WERI-Rb-1 (cell line): ENCODE results near the gene GBX1.

Experiments used
- DNase-seq: peaks from one replicate; pipeline ENCODE4 v3.0.0-alpha.2; 2020
- H3K27ac ChIP-seq: fragments of 250-450 bp; sonication (Bioruptor Pico); 2 replicates; pipeline ENCODE4 v1.5.1; 2020; ENCODE audit warnings: mild to moderate bottlenecking, moderate library complexity
- H3K27me3 ChIP-seq: fragments of 250-450 bp; sonication (Bioruptor Pico); 2 replicates; pipeline ENCODE4 v1.5.1; 2021; ENCODE audit warnings: mild to moderate bottlenecking, low read depth, moderate library complexity; ENCODE audit not compliant: insufficient read depth, severe bottlenecking
- H3K36me3 ChIP-seq: fragments of 250-450 bp; sonication (Bioruptor Pico); 2 replicates; pipeline ENCODE4 v1.5.1; 2020; ENCODE audit warnings: mild to moderate bottlenecking, moderate library complexity
- H3K4me3 ChIP-seq: 2 replicates; pipeline ENCODE4 v1.5.1; 2011; ENCODE audit warnings: low read depth, mild to moderate bottlenecking, control low read depth, low read length
- H3K9me3 ChIP-seq: fragments of 250-450 bp; sonication (Bioruptor Pico); 2 replicates; pipeline ENCODE4 v1.5.1; 2021; ENCODE audit warnings: mild to moderate bottlenecking, moderate library complexity; ENCODE audit not compliant: severe bottlenecking
- TF ChIP-seq, protein P1 (sequence below): IDR thresholded peaks from 2 replicates; pipeline ENCODE4 v1.5.1; 2011; ENCODE audit warnings: low read depth, mild to moderate bottlenecking, control low read depth, inconsistent platforms, low read length

GBX1 gene

DNA sequence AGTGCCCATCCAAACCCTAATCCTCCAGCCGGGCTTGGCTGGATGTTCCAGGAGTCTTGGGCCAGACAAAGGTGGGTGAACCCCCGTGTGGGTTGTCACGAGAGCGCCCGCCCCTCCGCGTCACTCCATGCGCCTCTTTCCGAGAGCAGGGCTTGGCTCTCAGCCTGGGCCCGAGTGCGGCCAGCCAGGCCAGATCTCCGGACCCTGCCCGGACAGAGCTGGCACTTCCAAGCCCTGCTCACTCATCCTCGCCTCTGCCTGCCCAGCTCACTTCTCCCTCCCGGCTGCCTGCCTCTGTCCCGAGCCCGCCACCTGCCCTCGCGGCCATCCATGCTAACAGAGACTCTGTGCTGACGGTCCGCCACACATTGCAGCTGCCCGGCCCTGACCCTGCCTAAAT lies 46.6 kb downstream of the GBX1 start:
- H3K9me3 ChIP-seq, result no peaks in the 10 kb centered on the region
- no peak for DNase-seq
- no peak overlapping the region for H3K27ac ChIP-seq
- TF ChIP-seq, protein P1, sequence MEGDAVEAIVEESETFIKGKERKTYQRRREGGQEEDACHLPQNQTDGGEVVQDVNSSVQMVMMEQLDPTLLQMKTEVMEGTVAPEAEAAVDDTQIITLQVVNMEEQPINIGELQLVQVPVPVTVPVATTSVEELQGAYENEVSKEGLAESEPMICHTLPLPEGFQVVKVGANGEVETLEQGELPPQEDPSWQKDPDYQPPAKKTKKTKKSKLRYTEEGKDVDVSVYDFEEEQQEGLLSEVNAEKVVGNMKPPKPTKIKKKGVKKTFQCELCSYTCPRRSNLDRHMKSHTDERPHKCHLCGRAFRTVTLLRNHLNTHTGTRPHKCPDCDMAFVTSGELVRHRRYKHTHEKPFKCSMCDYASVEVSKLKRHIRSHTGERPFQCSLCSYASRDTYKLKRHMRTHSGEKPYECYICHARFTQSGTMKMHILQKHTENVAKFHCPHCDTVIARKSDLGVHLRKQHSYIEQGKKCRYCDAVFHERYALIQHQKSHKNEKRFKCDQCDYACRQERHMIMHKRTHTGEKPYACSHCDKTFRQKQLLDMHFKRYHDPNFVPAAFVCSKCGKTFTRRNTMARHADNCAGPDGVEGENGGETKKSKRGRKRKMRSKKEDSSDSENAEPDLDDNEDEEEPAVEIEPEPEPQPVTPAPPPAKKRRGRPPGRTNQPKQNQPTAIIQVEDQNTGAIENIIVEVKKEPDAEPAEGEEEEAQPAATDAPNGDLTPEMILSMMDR, result no peak
- peaks cover 76% of the 10 kb centered on the region for H3K36me3 ChIP-seq
- no peak overlapping the region for H3K4me3 ChIP-seq
- no peaks in the 10 kb centered on the region for H3K27me3 ChIP-seq

DNA sequence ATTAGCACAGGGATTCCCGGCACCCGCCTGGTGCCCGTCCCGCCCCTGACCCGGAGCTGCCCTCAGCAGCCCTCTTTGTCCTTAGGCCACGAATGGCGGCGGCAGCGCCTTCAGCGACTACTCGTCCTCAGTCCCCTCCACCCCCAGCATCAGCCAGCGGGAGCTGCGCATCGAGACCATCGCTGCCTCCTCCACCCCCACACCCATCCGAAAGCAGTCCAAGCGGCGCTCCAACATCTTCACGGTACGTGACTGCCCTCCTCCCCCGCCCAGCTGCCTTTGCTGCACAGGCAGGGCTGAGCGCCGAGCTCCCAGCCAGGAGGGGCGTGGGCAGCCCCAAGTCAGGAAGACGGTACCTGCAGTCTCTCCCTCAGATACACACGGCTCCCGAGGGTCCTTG lies 47.6 kb downstream of the GBX1 start:
- DNase-seq, result no peak
- H3K9me3 ChIP-seq, result no peaks in the 10 kb centered on the region
- no peaks in the 10 kb centered on the region for H3K27me3 ChIP-seq
- no peak overlapping the region for H3K27ac ChIP-seq
- no peak overlapping the region for H3K4me3 ChIP-seq
- TF ChIP-seq, protein P1, result no peak
- H3K36me3 ChIP-seq, result peaks cover 69% of the 10 kb centered on the region

DNA sequence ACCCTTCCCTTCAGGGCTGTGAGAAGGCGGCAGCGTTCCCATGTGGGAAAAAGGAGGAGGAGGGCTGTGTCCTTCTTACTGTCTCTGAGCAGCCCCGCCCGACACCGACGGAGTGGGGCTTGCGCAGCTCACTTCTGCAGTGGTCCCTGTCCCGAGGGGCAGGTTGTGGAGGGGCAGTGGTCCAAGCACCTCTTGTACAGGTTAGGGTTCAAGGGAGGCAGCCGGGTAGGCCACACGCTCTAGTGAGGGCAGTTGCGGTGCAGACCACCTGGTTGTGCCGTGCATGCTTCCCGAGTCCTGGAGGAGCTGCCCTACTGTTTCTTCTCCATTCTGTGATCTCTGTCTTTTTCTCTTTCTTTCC lies 48.5 kb downstream of the GBX1 start:
- Histone ChIP-seq H3K27me3 (no peaks in the 10 kb centered on the region), H3K9me3 (no peaks in the 10 kb centered on the region), H3K36me3 (peaks cover 63% of the 10 kb centered on the region), H3K4me3 (no peak overlapping the region), H3K27ac (no peak overlapping the region)
- TF ChIP-seq, protein P1, result no peak
- no peak for DNase-seq

DNA sequence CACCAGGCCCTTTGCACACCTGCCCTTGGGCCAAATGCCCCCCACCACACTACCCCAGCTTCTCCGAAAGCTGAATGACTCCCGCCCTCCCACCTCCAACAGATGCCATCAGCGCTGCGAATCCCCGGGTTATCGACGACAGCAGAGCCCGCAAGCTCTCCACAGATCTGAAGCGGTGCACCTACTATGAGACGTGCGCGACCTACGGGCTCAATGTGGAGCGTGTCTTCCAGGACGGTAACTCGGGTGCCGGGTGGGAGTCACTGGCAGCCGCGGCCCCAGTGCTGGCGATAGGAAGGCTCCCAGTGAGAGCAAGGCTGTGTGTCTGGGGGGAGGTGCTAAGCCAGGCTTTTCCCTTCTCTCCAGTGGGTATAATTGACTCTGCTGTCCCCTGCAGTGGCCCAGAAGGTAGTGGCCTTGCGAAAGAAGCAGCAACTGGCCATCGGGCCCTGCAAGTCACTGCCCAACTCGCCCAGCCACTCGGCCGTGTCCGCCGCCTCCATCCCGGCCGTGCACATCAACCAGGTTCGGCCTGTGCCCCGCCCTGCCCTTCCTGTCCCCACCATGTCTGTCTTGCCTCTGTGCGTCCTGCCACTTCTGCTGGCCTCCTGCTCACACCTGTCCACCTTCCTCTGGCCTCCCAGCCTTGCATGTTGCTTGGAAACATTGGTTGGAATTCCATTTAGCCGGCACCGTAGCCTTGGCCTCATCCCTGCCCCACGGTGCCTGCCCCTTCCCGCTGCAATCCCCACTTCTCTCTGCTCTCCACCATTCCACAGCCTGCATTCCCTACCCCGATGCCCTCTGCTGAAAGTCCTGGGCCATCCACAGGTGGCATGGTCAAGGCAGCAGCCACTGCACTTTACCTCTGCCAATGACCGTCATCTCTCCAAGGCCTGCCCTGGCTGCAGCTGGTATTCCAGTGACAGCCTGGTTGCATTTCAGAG lies 49.1 kb downstream of the GBX1 start:
- Histone ChIP-seq H3K27ac (no peak overlapping the region), H3K27me3 (no peaks in the 10 kb centered on the region), H3K4me3 (no peak overlapping the region), H3K36me3 (peaks cover 63% of the 10 kb centered on the region), H3K9me3 (no peaks in the 10 kb centered on the region)
- TF ChIP-seq, protein P1, result no peak
- no peak for DNase-seq

DNA sequence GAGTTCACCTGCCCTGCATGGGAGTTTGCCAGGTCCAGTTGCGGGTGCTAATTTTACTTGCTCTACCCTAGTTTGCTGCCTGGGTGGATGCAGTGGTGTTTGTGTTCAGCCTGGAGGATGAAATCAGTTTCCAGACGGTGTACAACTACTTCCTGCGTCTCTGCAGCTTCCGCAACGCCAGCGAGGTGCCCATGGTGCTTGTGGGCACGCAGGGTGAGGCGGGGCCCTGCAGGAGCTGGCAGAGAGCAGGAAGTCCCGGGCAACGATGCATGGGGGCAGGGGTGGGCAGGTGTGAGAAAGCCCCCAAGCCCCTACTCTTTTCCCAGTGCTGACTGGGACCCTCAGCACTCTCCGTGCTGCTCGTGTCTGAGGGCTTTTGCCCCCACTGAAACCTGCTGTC lies 49.9 kb downstream of the GBX1 start:
- Histone ChIP-seq H3K27ac (no peak overlapping the region), H3K9me3 (no peaks in the 10 kb centered on the region)

More for the DNA sequence above, 49.9 kb downstream of the GBX1 start:
- no peak for DNase-seq
- Histone ChIP-seq H3K27me3 (no peaks in the 10 kb centered on the region), H3K4me3 (no peak overlapping the region), H3K36me3 (peaks cover 60% of the 10 kb centered on the region)
- TF ChIP-seq, protein P1, result no peak
